Heart left ventricle (tissue), 16 donors: ENCODE results near the gene DCLK3. TPM values are rescaled to one million over a fixed set of nuclear protein-coding genes. Genes with fewer than 3 reads are reported as not detected.

ENCODE experiments used
- ATAC-seq, 4 donors: fragments of 200-7000 bp; cut with Tn5 transposase; one replicate each; pipeline ENCODE4 v1.9.1; 2020 to 2022; ENCODE audit warnings: moderate library complexity in 4 of 4, mild to moderate bottlenecking in 3 of 4, moderate number of reproducible peaks in 1 of 4
- DNase-seq, 5 donors: peaks; one replicate each; pipeline ENCODE4 v3.0.0-alpha.2; 2020
- H3K27ac ChIP-seq, 12 donors: fragments of 200-600 bp; sonication (generic) in 4 of 12; one replicate each; pipeline versions ENCODE4 v1.5.0 to v1.8.0; 2016 to 2022; ENCODE audit warnings: mild to moderate bottlenecking in 2 of 12
- H3K27me3 ChIP-seq, 9 donors: fragments of 200-600 bp; sonication (generic) in 2 of 9; one replicate each; pipeline versions ENCODE4 v1.5.1 to v1.8.0; 2016 to 2022; ENCODE audit warnings: mild to moderate bottlenecking in 3 of 9
- H3K36me3 ChIP-seq, 9 donors: fragments of 200-600 bp; sonication (generic) in 2 of 9; one replicate each; pipeline versions ENCODE4 v1.5.0 to v1.8.0; 2018 to 2022; ENCODE audit warnings: mild to moderate bottlenecking in 2 of 9
- H3K4me1 ChIP-seq, 12 donors: fragments of 200-600 bp; sonication (generic) in 4 of 12; one replicate each; pipeline versions ENCODE4 v1.5.0 to v1.8.0; 2016 to 2022; ENCODE audit warnings: mild to moderate bottlenecking in 3 of 12
- H3K4me3 ChIP-seq, 12 donors: fragments of 200-600 bp; sonication (generic) in 4 of 12; one replicate each; pipeline versions ENCODE4 v1.5.0 to v1.8.0; 2017 to 2022; ENCODE audit warnings: mild to moderate bottlenecking in 9 of 12, moderate library complexity in 4 of 12
- H3K9me3 ChIP-seq, 12 donors: fragments of 200-600 bp; sonication (generic) in 4 of 12; one replicate each; pipeline versions ENCODE4 v1.5.0 to v1.8.0; 2016 to 2022; ENCODE audit warnings: mild to moderate bottlenecking in 1 of 12
- POLR2A ChIP-seq, 2 donors: fragments of 450-650 bp; IDR thresholded peaks; one replicate each; pipeline ENCODE4 v1.6.1; 2017; ENCODE audit warnings: antibody characterized with exemption in 2 of 2, mild to moderate bottlenecking in 2 of 2, moderate library complexity in 2 of 2
- WGBS, 4 donors: extraction: QIAGEN DNeasy Blood & Tissue Kit in 2 of 4; methylation state at CpG; one replicate each; pipeline versions ENCODE4 v1.1.5 to v1.1.7; 2013 to 2018; 5-methylcytosine and 5-hydroxymethylcytosine counted together
- intact Hi-C, 10 donors: fragments of 100-400 bp; cut with DNase I; formaldehyde crosslinking; loops; one replicate each; pipeline versions ENCODE4 v1.11.1 to v1.14.2; 2022
- polyA plus RNA-seq, 2 donors: library from polyadenylated mRNA; stranded (reverse); fragments of 200-250 nt; gene quantifications; one replicate each; pipeline ENCODE4 v1.2.3, GENCODE V29; 2013
- total RNA-seq, 9 donors: library from RNA; depleted of rRNA in 2 of 9; stranded (reverse); fragments of >200 nt in 2 of 9; fragmentation: NEBNext Ultra II Directional in 3 of 9; extraction: Animal tissue kit (Norgen Biotek cat#: 25700) in 3 of 9; gene quantifications; one replicate each; pipeline versions ENCODE4 v1.1.0 to v1.2.4, GENCODE V29; 2016 to 2023
- TF ChIP-seq, protein P1 (sequence below), 12 donors: fragments of 200-600 bp; sonication (generic) in 4 of 12; IDR thresholded peaks; one replicate each; pipeline versions ENCODE4 v1.5.0 to v1.8.0; 2018 to 2022; ENCODE audit warnings: antibody characterized with exemption in 12 of 12, mild to moderate bottlenecking in 5 of 12
- donor health status: ischemic (EF 13 %, LVEDD 7.1; RV severe dilation, severe dysfunction).
- donor health status: healthy with polysubstance abuse.
- donor health status: DM: no; HTN: yes; CAD: no.
- donor health status: DM: no; HTN: no; CAD: no.
- donor health status: ischemic (EF 25% LVEDD 6.9; RV normal size, moderate dysfunction).
- donor health status: ischemic (EF 25% LVEDD 5.7; RV mildly dilated, moderate dysfunction).
- donor health status: healthy.
- donor health status: DM: yes; HTN: yes; CAD: no.
- donor health status: ischemic (EF 35%, LVEDD 5.7; RV mildly dilated, moderate dysfunction).
- donor health status: nonischemic (EF 11% LVEDD 7.7; RV severe dilation, severe dysfunction).
- donor health status: DM: yes; HTN: yes; CAD: no.
- donor health status: PGD.
- donor health status: ischemic (EF 29% LVEDD 5.4; RV normal size, mild dysfunction).
- donor health status: nonischemic (EF 23%, LVEDD 6.1; RV moderate dilation, normal function).

DCLK3 gene
- total and polyA plus RNA-seq, 11 donors: 0.08 to 0.48 (median 0.15) TPM; not detected in 1

DNA sequence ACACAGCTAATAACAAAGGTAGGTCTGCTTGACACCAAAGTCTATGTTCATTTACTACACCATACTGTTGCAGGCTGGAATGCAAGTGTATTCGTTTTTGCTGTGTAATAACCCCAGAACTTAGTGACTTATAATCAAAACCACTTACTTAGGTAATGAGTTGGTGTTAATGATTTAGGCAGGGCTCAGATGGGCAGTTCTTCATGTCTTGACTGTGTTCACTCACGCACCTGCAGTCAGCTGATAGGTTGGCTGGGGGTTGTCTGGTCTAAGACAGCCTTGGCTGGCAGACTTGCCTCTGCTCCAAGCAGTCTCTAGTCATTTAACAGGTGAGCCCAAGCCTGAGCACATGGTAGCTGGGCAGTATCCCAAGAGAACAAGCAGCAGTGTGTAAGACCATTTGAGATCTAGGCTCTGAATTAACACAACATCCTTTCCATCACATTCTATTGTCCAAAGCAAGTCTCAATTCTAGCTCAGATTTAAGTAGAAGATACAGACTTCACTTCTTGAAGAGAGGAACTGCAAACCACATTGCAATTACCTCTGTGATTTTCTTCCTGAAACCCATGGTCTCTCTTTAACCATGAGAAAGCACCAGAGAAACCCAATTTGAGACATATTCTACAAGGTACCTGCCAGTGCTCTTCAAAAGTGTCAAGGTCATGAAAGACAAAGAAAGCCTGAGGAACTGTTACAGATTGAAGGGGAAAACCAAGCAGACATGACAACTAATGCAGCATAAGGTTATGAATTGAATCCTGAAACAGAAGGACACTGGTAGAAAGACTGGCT, 13.3 kb upstream of the DCLK3 start:
- Histone ChIP-seq H3K4me1 (peaks cover 0 to 12% (median 0%) of the 10 kb centered on the region in 12 donors), H3K36me3 (no peaks in the 10 kb centered on the region), H3K4me3 (no peak overlapping the region), H3K27me3 (no peaks in the 10 kb centered on the region), H3K27ac (no peak overlapping the region), H3K9me3 (no peaks in the 10 kb centered on the region)
- ATAC-seq (no peak), DNase-seq (no peak)
- intact Hi-C loops: no loop called here
- WGBS, 4 donors: 84 to 91% (median 87%) methylated on average over 2 of the region's 2 CpGs
- no peak for TF ChIP-seq POLR2A (IDR thresholded peaks at IDR 0.05)
- TF ChIP-seq, protein P1, sequence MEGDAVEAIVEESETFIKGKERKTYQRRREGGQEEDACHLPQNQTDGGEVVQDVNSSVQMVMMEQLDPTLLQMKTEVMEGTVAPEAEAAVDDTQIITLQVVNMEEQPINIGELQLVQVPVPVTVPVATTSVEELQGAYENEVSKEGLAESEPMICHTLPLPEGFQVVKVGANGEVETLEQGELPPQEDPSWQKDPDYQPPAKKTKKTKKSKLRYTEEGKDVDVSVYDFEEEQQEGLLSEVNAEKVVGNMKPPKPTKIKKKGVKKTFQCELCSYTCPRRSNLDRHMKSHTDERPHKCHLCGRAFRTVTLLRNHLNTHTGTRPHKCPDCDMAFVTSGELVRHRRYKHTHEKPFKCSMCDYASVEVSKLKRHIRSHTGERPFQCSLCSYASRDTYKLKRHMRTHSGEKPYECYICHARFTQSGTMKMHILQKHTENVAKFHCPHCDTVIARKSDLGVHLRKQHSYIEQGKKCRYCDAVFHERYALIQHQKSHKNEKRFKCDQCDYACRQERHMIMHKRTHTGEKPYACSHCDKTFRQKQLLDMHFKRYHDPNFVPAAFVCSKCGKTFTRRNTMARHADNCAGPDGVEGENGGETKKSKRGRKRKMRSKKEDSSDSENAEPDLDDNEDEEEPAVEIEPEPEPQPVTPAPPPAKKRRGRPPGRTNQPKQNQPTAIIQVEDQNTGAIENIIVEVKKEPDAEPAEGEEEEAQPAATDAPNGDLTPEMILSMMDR (IDR thresholded peaks at IDR 0.05): no peak

DNA sequence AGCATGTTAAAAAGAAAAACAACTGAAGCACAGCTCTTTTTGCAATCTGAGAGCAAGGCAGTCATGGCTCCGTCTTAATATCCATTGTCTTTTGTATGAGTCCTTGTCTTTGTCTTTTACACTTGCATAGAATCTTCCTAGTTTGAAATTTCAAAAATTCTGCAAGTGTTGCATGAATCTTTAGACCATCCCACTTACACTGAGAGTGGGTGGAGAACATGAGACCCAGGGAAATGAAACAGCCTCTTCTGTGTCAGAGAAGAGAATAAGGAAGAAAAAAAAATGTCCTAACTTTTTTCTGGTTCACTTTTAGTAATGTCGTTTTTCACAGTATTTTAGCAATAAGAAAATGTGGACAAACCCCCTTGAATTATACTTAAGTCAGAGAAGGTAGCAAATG, 12.1 kb upstream of the DCLK3 start:
- Histone ChIP-seq H3K27ac (no peak overlapping the region), H3K4me3 (no peak overlapping the region), H3K36me3 (no peaks in the 10 kb centered on the region), H3K27me3 (no peaks in the 10 kb centered on the region), H3K9me3 (no peaks in the 10 kb centered on the region), H3K4me1 (peaks cover 0 to 12% (median 0%) of the 10 kb centered on the region in 12 donors)
- DNase-seq: no peak
- intact Hi-C loops: no loop called here
- WGBS, 4 donors: 48 to 68% (median 57%) methylated on average over 2 of the region's 2 CpGs
- TF ChIP-seq, protein P1 (IDR thresholded peaks at IDR 0.05): no peak
- TF ChIP-seq POLR2A (IDR thresholded peaks at IDR 0.05): no peak
- ATAC-seq: no peak

DNA sequence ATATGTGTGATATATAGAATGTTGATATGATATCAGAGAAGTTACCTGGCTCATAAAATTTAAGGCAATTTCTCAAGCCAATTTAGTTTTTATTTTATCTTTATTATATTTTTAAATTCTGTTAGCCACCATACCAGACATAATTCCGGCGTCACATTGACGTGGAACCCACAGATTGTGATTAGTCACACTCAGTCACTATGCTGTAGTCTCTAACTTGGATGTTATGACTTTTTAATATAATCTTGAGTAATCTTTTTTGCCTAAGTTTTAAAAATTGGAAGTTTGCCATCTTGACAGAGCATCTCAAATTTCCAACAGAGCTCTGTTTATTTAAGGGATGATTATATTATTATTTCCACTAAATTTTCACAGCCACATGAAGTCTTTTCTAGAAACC, 9.7 kb upstream of the DCLK3 start:
- H3K36me3 ChIP-seq: no peaks in the 10 kb centered on the region
- no peaks in the 10 kb centered on the region for H3K9me3 ChIP-seq
- no peak overlapping the region for H3K27ac ChIP-seq
- intact Hi-C loops: no loop called here
- no peaks in the 10 kb centered on the region for H3K27me3 ChIP-seq
- TF ChIP-seq, protein P1 (IDR thresholded peaks at IDR 0.05): no peak
- TF ChIP-seq POLR2A (IDR thresholded peaks at IDR 0.05): no peak
- H3K4me1 ChIP-seq: peaks cover 0 to 12% (median 0%) of the 10 kb centered on the region in 12 donors
- WGBS, 4 donors: 65 to 83% (median 72%) methylated on average over 3 of the region's 3 CpGs
- DNase-seq (no peak), ATAC-seq (peak in 1 of 4 donors; percentile 60)
- no peak overlapping the region for H3K4me3 ChIP-seq

DNA sequence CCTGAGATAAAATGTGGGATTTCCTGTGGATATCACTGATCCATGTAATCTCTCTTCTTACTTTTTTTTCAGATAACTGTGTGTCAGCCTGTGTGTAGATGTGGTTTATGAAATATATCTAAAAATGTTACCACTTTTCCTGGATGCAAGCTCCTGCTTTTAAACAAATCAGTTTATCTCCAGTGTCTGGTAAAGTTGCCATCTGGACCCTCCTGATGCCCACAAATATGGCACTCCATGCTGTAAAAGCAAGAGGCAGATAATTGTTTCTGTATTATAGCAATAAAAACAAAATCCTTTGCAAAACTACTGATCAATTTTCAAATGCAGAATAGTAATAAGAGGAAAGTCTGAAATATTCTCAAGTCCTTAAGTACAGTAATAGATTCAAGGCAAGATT, 7.6 kb upstream of the DCLK3 start:
- H3K4me1 ChIP-seq: peaks cover 0 to 12% (median 0%) of the 10 kb centered on the region in 12 donors
- H3K4me3 ChIP-seq: no peak overlapping the region
- peaks cover 0 to 3% (median 0%) of the 10 kb centered on the region in 9 donors for H3K27me3 ChIP-seq
- no peak for DNase-seq
- no peaks in the 10 kb centered on the region for H3K9me3 ChIP-seq
- TF ChIP-seq, protein P1 (IDR thresholded peaks at IDR 0.05): no peak
- no peak for TF ChIP-seq POLR2A (IDR thresholded peaks at IDR 0.05)
- H3K36me3 ChIP-seq: no peaks in the 10 kb centered on the region
- no peak for ATAC-seq
- H3K27ac ChIP-seq: no peak overlapping the region
- intact Hi-C loops: no loop called here
